ENCODE measurements around the gene CCDC116.
"Not testable (repeated sequence)": the region's sequence is repeated elsewhere in the genome, so short reads cannot be mapped to it uniquely, and the experiment has no call there.

The CCDC116 gene

GRCh38 chr22:21606775-21607174, 25.8 kb upstream of the CCDC116 start:
- in situ Hi-C loops (cut with MboI; ENCODE audit: low sequenced_read_pairs) = no loop called here

- in situ Hi-C loops (cut with MboI; ENCODE audit: low sequenced_read_pairs) = not testable (repeated sequence)
Measured at GRCh38 chr22:21609556-21610157, 22.9 kb upstream of the CCDC116 start.

DNA sequence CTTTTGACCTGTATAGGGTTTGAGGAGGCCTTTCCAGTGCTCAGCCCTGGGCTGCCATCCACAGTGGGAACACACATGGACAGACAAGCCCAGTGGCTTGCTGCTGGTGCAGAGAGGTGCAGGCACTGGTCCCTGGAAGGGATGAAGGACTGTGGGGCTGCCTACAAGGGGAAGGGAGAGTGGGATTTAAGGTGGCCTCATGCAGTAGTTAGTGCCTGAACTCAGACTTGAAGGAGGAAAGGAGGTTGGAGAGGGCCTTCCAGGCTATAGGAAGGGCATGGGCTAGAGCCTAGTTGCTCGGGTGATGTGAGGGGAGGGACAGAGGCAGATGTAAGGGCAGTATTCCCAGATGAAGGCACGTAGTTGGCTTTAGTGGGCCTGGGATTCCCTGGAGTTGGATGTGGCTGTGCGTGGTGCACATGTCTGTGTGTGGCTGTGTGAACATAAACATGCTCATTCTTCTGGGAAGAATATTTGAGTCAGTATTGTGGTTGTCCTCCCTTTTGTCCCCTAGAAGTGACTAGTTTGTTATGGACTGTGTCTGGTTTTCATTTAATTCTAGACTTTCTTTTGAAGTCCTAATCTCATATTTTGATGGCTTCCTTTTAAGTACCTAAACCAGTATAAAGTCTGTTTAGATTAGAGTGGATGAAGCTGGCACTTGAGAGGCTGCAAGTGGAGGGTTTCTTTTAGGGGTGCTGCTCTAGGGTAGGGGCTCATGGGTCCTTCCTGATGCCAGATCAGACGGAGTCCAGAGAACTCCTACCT, 21.2 kb upstream of the CCDC116 start:
- in situ Hi-C loops (cut with MboI; ENCODE audit: low sequenced_read_pairs) = no loop called here

DNA sequence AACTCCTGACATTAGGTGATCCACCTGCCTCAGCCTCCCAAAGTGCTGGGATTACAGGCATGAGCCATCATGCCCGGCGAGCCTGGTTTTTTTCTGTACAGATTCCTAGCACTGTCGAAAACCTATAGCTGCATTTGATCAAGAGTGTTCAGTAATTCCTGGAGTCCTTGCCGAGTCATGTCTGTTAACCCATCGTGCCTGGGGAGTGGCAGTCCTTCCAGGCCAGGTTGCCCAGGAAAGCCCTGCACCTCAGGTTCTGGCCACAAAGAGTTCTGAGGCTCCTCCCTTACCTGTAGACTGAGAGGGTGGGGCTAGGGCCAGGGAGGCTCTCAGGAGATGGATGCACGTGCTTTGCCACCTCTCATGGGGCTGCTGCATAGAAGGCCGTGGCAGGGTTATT, 19.7 kb upstream of the CCDC116 start:
- in situ Hi-C loops (cut with MboI; ENCODE audit: low sequenced_read_pairs) = no loop called here

- in situ Hi-C loops (cut with MboI; ENCODE audit: low sequenced_read_pairs) = no loop called here
Measured at GRCh38 chr22:21613553-21614233, 18.9 kb upstream of the CCDC116 start.

DNA sequence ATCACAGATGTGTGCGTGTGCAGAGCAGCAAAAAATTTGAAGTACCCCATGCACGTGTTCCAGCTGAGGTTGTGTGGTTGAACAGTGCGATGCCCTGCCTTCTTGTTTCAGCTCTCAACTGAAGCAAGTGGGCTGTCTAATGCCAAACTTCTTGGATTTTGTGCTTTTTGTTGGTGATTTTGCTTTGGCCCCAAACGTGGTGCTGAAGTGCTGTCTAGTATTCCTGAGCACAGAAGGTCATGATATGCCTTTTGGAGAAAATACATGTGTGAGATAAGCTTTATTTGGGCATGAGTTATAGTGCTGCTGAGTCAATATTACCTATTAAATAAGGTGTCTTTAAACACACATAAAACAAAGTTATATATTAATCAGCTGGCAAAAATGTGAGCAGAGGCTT, 16.8 kb upstream of the CCDC116 start:
- in situ Hi-C loops (cut with MboI; ENCODE audit: low sequenced_read_pairs) = no loop called here

GRCh38 chr22:21617337-21617736, 15.2 kb upstream of the CCDC116 start:
- in situ Hi-C loops (cut with MboI; ENCODE audit: low sequenced_read_pairs) = not testable (repeated sequence)

DNA sequence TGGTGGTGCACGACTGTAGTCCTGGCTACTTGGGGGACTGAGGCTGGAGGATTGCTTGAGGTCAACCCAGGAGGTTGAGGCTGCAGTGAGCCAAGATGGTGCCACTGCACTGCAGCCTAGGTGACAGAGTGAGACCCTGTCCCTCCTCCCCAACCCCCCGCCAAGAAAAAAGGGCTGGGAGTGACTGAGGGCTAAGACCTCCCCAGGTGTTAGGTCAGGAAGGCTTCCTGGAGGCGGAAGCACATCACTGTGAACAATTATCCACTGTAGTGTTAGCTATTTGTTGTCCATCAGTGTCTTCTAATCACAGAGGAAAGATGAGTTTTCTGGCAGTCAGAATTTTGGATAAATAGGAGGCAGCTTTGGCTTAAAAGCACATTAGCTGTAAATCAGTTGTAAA, 11.5 kb upstream of the CCDC116 start:
- in situ Hi-C loops (cut with MboI; ENCODE audit: low sequenced_read_pairs) = no loop called here

- in situ Hi-C loops (cut with MboI; ENCODE audit: low sequenced_read_pairs) = no loop called here
Measured at GRCh38 chr22:21622011-21622918, 10.3 kb upstream of the CCDC116 start.

- in situ Hi-C loops (cut with MboI; ENCODE audit: low sequenced_read_pairs) = no loop called here
Measured at GRCh38 chr22:21622919-21623647, 9.5 kb upstream of the CCDC116 start.

DNA sequence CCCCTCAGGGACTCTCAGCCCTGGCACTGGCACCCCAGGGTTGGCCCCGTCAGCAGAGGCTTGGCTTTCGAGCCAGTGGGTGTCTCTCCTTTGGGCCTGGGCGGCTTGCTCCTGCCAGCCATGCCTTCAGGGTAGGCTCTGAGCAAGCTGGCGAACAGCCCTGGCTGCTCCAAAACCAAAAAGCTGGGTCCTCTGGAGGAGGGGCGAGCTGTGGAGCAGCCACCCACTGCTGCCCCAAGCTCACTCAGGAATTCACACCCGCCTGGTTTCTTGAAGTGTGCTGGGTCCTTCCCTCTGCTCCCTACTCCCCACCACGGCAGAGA, 9.0 kb upstream of the CCDC116 start:
- in situ Hi-C loops (cut with MboI; ENCODE audit: low sequenced_read_pairs) = no loop called here

DNA sequence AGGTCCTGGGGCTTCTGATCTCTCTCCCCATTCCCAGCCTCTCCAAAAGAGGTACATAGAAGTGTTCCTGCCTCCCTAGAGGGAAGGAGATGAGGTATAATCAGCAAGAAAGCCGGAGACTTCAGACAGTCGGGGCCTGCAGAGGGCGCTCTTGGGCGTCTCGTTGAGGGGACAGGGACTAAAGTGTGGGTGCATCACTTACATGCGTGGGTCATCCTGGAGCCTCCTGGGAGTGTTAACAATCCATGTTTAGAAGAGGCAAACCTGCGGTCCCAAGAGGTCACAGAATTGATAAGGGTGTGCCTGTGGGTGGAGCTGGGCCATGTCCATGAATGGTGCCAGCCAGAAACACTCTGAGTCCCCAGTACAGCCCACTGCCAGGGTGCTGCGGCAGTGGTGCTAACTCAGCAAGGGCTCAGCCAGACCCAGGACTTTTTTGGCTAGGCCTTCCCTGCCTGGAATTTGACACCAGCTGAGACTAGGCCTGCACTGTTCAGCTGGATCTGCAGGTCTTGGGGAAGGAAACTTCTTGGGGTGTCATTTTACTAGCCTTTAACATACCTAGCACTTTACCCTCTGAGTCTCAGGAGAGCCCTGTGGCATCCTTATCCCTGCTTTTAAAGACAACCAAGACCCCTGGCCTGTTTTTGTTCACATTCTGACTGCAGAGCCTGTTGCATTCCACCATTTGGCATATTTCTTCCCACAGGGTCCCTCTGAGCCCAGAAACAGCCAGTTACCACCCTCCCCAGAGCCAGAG, 8.3 kb upstream of the CCDC116 start:
- in situ Hi-C loops (cut with MboI; ENCODE audit: low sequenced_read_pairs) = no loop called here

GRCh38 chr22:21624880-21625791, 7.4 kb upstream of the CCDC116 start:
- in situ Hi-C loops (cut with MboI; ENCODE audit: low sequenced_read_pairs) = no loop called here

DNA sequence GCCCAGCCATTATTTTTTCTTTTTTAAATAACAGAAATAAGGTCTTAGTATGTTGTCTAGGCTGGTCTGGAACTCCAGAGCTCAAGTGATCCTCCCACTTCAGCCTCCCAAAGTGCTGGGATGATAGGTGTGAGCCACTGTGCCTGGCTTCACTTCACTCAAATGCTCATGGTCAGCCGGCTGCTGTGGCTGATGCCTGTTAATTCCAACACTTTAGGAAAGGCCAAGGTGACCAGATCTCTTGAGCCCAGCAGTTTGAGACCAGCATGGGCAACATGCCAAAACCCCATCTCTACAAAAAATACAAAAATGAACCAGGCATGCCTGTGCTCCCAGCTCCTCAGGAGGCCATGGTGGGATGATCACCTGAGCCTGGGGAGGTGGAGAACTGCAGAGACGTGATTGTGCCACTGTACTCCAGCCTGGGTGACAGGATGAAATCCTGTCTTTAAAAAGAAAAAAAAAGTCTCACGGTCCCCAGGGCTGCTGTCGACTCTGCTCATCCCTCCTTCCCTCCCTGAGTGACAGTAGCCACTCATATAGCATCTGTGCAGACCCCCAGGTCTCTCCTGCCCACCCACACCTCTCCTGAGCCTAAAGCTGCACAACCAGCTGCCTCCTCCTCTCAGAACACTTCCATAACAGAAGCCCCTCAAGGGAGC, 6.4 kb upstream of the CCDC116 start:
- in situ Hi-C loops (cut with MboI; ENCODE audit: low sequenced_read_pairs) = no loop called here

GRCh38 chr22:21626735-21627469, 5.7 kb upstream of the CCDC116 start:
- in situ Hi-C loops (cut with MboI; ENCODE audit: low sequenced_read_pairs) = no loop called here

DNA sequence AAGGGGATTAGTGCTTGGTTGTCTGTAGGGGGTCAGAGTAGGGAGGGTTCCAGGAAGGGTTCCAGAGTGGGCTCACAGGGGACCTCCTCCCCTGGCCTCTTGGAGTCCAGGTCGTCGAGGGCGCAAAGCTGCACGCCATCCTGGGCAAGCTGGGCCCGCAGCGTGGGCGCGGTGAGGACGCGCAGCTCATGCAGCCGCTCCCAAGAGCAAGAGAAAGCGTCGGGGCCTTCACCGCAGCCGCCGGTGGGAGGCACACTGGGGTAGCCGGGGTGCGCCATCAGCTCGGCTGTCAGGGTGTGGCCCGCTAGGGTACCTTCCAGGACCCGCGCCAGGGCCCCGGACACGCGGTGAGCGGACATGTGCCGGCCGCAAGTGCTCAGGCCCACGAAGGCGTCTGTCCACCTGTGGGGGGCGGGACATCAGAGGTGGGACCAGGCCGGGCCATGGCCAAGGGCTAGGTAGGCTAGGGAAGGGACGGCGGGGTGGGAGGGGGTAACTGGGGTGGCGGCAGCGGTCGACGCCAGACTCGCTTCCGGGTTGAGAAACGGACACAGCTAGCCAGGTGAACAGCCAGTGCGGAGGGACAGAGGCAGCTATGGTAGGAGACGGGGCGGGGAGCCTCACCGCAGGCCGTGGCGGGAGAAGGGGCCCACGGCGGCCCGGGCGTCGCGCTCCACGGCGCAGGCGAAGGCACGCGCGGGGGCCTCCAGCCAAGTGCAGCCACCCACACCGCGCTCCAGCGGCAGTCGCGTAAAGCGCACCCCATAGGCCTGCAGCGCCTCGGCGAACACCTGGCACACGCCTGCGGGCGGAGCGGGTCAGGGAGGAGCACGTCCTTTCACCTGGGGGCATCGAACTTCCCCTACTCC, 3.9 kb upstream of the CCDC116 start:
- in situ Hi-C loops (cut with MboI; ENCODE audit: low sequenced_read_pairs) = no loop called here

All from HL-60/S4 (cell line).